OCI-LY3 (cell line): ENCODE data around the gene POLR1G.

Experiments used
- H2AFZ ChIP-seq: fragments of 200-600, 300-600 bp; shearing (Covaris generic); 2 replicates; pipeline ENCODE4 v1.6.0; 2014; ENCODE audit warnings: antibody characterized with exemption, low read depth, low read length
- H3K27ac ChIP-seq: fragments of 200-600, 300-600 bp; sonication (generic); 2 replicates; pipeline ENCODE4 v1.5.1; 2014; ENCODE audit warnings: mild to moderate bottlenecking, low read length, moderate library complexity, mixed read lengths
- H3K27me3 ChIP-seq: fragments of 200-600, 300-600 bp; sonication (generic); 2 replicates; pipeline ENCODE4 v1.6.1; 2014; ENCODE audit warnings: low read depth, low read length, mixed read lengths
- H3K36me3 ChIP-seq: fragments of 200-600, 300-600 bp; sonication (generic); replicated peaks from 2 replicates; pipeline ENCODE3; 2014; ENCODE audit warnings: low read depth, low read length, mixed read lengths
- H3K4me1 ChIP-seq: fragments of 300-600, 200-600 bp; sonication (generic); 2 replicates; pipeline ENCODE4 v1.6.1; 2014; ENCODE audit warnings: low read length, mixed read lengths
- H3K4me2 ChIP-seq: fragments of 200-600, 300-600 bp; sonication (generic); 2 replicates; pipeline ENCODE4 v1.6.1; 2014; ENCODE audit warnings: low read length, mixed read lengths
- H3K4me3 ChIP-seq: fragments of 300-600, 200-600 bp; sonication (generic); 2 replicates; pipeline ENCODE4 v1.5.1; 2014; ENCODE audit warnings: antibody characterized with exemption, mild to moderate bottlenecking, low read length, moderate library complexity
- H3K79me2 ChIP-seq: fragments of 300-600, 200-600 bp; shearing (Covaris generic); 2 replicates; pipeline ENCODE4 v1.6.1; 2014; ENCODE audit warnings: mild to moderate bottlenecking, low read length, mixed read lengths
- H3K9ac ChIP-seq: fragments of 300-600, 200-600 bp; shearing (Covaris generic); 2 replicates; pipeline ENCODE4 v1.6.0; 2014; ENCODE audit warnings: mild to moderate bottlenecking, low read length, moderate library complexity
- H3K9me3 ChIP-seq: fragments of 200-600, 300-600 bp; shearing (Covaris generic); 2 replicates; pipeline ENCODE4 v1.6.1; 2014; ENCODE audit warnings: low read length, mixed read lengths; ENCODE audit not compliant: insufficient read depth
- H4K20me1 ChIP-seq: fragments of 200-600, 300-600 bp; sonication (generic); 2 replicates; pipeline ENCODE4 v1.6.1; 2016; ENCODE audit warnings: low read length, mixed read lengths; ENCODE audit not compliant: insufficient read depth
- CTCF ChIP-seq: fragments of 200-600, 300-600 bp; sonication (generic); IDR thresholded peaks from 2 replicates; pipeline ENCODE4 v1.5.1; 2014; ENCODE audit warnings: antibody characterized with exemption, low read length, low read depth
- EZH2phosphoT487 ChIP-seq: fragments of 200-600 bp; shearing (Covaris generic); IDR thresholded peaks from 2 replicates; pipeline ENCODE4 v1.6.1; 2018; ENCODE audit warnings: antibody characterized with exemption, mixed run types, low read depth

POLR1G gene

GRCh38 chr19:45451131-45451849 is 44.8 kb downstream of the POLR1G start:
- H2AFZ ChIP-seq: peak overlapping the region; percentile 66
- peaks cover 37% of the 10 kb centered on the region for H3K4me1 ChIP-seq
- no peaks in the 10 kb centered on the region for H4K20me1 ChIP-seq
- H3K4me2 ChIP-seq: peak overlapping the region; percentile 84
- no peaks in the 10 kb centered on the region for H3K36me3 ChIP-seq
- no peaks in the 10 kb centered on the region for H3K9me3 ChIP-seq
- TF ChIP-seq EZH2phosphoT487: no peak
- H3K27me3 ChIP-seq: peaks cover 16% of the 10 kb centered on the region
- H3K9ac ChIP-seq: peak overlapping the region; percentile 45
- H3K4me3 ChIP-seq: peak overlapping the region; percentile 79
- no peaks in the 10 kb centered on the region for H3K79me2 ChIP-seq
- no peak overlapping the region for H3K27ac ChIP-seq

GRCh38 chr19:45451850-45452387 is 45.5 kb downstream of the POLR1G start:
- peak overlapping the region; percentile 79 for H3K4me3 ChIP-seq
- no peak overlapping the region for H3K9ac ChIP-seq
- peaks cover 16% of the 10 kb centered on the region for H3K27me3 ChIP-seq
- H2AFZ ChIP-seq: no peak overlapping the region
- no peak for TF ChIP-seq EZH2phosphoT487
- TF ChIP-seq CTCF: no peak
- no peaks in the 10 kb centered on the region for H3K9me3 ChIP-seq
- H3K36me3 ChIP-seq: no peaks in the 10 kb centered on the region
- peaks cover 39% of the 10 kb centered on the region for H3K4me1 ChIP-seq
- H4K20me1 ChIP-seq: no peaks in the 10 kb centered on the region
- peak overlapping the region; percentile 84 for H3K4me2 ChIP-seq
- H3K79me2 ChIP-seq: no peaks in the 10 kb centered on the region
- H3K27ac ChIP-seq: no peak overlapping the region

GRCh38 chr19:45455707-45456499 is 49.5 kb downstream of the POLR1G start:
- peaks cover 33% of the 10 kb centered on the region for H3K4me1 ChIP-seq
- TF ChIP-seq EZH2phosphoT487 (no peak), CTCF (no peak)
- H3K27ac ChIP-seq: no peak overlapping the region
- peak overlapping the region; percentile 31 for H3K4me2 ChIP-seq
- no peaks in the 10 kb centered on the region for H3K36me3 ChIP-seq
- H4K20me1 ChIP-seq: no peaks in the 10 kb centered on the region
- H2AFZ ChIP-seq: no peak overlapping the region
- H3K4me3 ChIP-seq: 0 out of 2 replicates have a peak overlapping the region, but pooled peaks have one; percentile 4
- H3K9ac ChIP-seq: no peak overlapping the region
- H3K27me3 ChIP-seq: peaks cover 18% of the 10 kb centered on the region
- no peaks in the 10 kb centered on the region for H3K79me2 ChIP-seq
- H3K9me3 ChIP-seq: no peaks in the 10 kb centered on the region

- Histone ChIP-seq H3K4me3 (no peak overlapping the region), H3K4me1 (peaks cover 30% of the 10 kb centered on the region), H4K20me1 (no peaks in the 10 kb centered on the region), H3K4me2 (no peak overlapping the region), H2AFZ (no peak overlapping the region), H3K79me2 (no peaks in the 10 kb centered on the region), H3K27me3 (peaks cover 17% of the 10 kb centered on the region), H3K9me3 (no peaks in the 10 kb centered on the region), H3K36me3 (no peaks in the 10 kb centered on the region), H3K27ac (no peak overlapping the region), H3K9ac (no peak overlapping the region)
- TF ChIP-seq CTCF (no peak), EZH2phosphoT487 (no peak)
These were observed 50.0 kb downstream of the POLR1G start for GRCh38 chr19:45456500-45456815.
